GM23248 (cell line): Measurements from ENCODE around the gene FHL1. TPM values are rescaled to one million over a fixed set of nuclear protein-coding genes. Genes with fewer than 3 reads are reported as not detected.

Experiments used
- DNase-seq: peaks from one replicate; pipeline ENCODE4 v3.0.0-alpha.2; 2015
- H2AFZ ChIP-seq: fragments of 200-600 bp; sonication (generic); 2 replicates; pipeline ENCODE4 v1.6.1; 2016; ENCODE audit warnings: antibody characterized with exemption
- H3F3A ChIP-seq: fragments of 200-600 bp; sonication (generic); 2 replicates; pipeline ENCODE4 v1.6.1; 2016; ENCODE audit warnings: mild to moderate bottlenecking, antibody characterized with exemption, mixed run types; ENCODE audit not compliant: insufficient read depth
- H3K27ac ChIP-seq: fragments of 200-600 bp; sonication (generic); 2 replicates; pipeline ENCODE4 v1.5.1; 2016; ENCODE audit warnings: mild to moderate bottlenecking
- H3K27me3 ChIP-seq: fragments of 200-600 bp; sonication (generic); replicated peaks from 2 replicates; pipeline ENCODE4 v1.6.1; 2016; ENCODE audit warnings: mild to moderate bottlenecking; ENCODE audit not compliant: insufficient read depth
- H3K36me3 ChIP-seq: fragments of 200-600 bp; sonication (generic); 2 replicates; pipeline ENCODE4 v1.6.1; 2016; ENCODE audit warnings: low read depth, mild to moderate bottlenecking
- H3K4me1 ChIP-seq: fragments of 200-600 bp; sonication (generic); 2 replicates; pipeline ENCODE4 v1.6.1; 2016; ENCODE audit warnings: mild to moderate bottlenecking; ENCODE audit not compliant: insufficient read depth
- H3K4me2 ChIP-seq: fragments of 200-600 bp; sonication (generic); one replicate; pipeline ENCODE4 v1.6.1; 2016; ENCODE audit warnings: mild to moderate bottlenecking; ENCODE audit not compliant: unreplicated experiment
- H3K4me3 ChIP-seq: fragments of 200-600 bp; sonication (generic); 2 replicates; pipeline ENCODE4 v1.5.1; 2016; ENCODE audit warnings: mild to moderate bottlenecking
- H3K79me2 ChIP-seq: fragments of 200-600 bp; sonication (generic); 2 replicates; pipeline ENCODE4 v1.6.1; 2016; ENCODE audit warnings: mild to moderate bottlenecking; ENCODE audit not compliant: insufficient read depth
- H3K9ac ChIP-seq: fragments of 200-600 bp; sonication (generic); 2 replicates; pipeline ENCODE4 v1.6.1; 2016; ENCODE audit warnings: mild to moderate bottlenecking
- H3K9me2 ChIP-seq: fragments of 200-600 bp; sonication (generic); 2 replicates; pipeline ENCODE4 v1.6.1; 2016; ENCODE audit warnings: mixed run types, mild to moderate bottlenecking, moderate library complexity; ENCODE audit not compliant: insufficient read depth
- H3K9me3 ChIP-seq: fragments of 200-600 bp; sonication (generic); one replicate; pipeline ENCODE4 v1.6.1; 2017; ENCODE audit warnings: low read depth
- H4K20me1 ChIP-seq: fragments of 200-600 bp; sonication (generic); 2 replicates; pipeline ENCODE4 v1.6.0; 2016; ENCODE audit not compliant: insufficient read depth
- EZH2 ChIP-seq: fragments of 200-600 bp; sonication (generic); IDR thresholded peaks from 2 replicates; pipeline ENCODE4 v1.6.1; 2018; ENCODE audit warnings: antibody characterized with exemption, mild to moderate bottlenecking; ENCODE audit not compliant: insufficient read depth, poor library complexity, severe bottlenecking
- EZH2phosphoT487 ChIP-seq: fragments of 200-600 bp; sonication (generic); IDR thresholded peaks from 2 replicates; pipeline ENCODE4 v1.6.1; 2018; ENCODE audit warnings: antibody characterized with exemption, moderate library complexity, mild to moderate bottlenecking, low read depth; ENCODE audit not compliant: insufficient read depth
- WGBS, 2 experiments: methylation state at CpG; one replicate each; pipeline ENCODE4 v1.1.6; 2015 to 2017; ENCODE audit warnings: low lambda C conversion rate in 2 of 2, low coverage in 1 of 2; ENCODE audit errors: missing lambda C conversion rate in 2 of 2; 5-methylcytosine and 5-hydroxymethylcytosine counted together
- in situ Hi-C: fragments of 300-500 bp; cut with MboI; formaldehyde crosslinking; loops from 2 replicates; pipeline ENCODE4 v1.15.0; 2020
- polyA plus RNA-seq: library from polyadenylated mRNA; unstranded; fragments of >200 nt; fragmentation: Nextera tagmentation; extraction: Ambion mirVana; gene quantifications from 2 replicates; pipeline ENCODE4 v1.2.1, GENCODE V29; 2016
- total RNA-seq: library from RNA; depleted of rRNA; stranded (reverse); fragments of >200 nt; shearing (Covaris generic); gene quantifications from 2 replicates; pipeline ENCODE4 v1.2.3, GENCODE V29; 2014

The FHL1 gene
- total and polyA plus RNA-seq, 2 experiments from 2014 or later, result 55.8 to 57.5 TPM

DNA sequence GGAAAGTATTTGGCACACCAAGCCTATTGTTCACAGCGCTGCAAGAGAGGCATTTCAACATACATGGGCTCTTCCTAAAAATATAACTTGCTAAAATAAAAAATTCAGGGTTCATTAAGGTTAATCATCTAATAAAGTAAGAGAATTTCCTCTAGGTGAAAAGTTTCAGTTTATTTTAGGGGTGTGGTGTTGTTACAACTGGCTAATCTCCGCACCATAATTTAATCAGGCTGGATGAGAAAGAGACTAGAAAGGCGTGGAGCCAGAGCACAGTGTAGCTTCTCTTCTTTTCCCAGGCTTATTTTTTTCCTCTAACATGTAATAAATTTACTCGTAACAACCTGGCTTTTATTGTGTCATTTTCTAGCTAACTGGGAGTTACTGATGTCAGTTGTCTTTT lies 47.9 kb downstream of the FHL1 start:
- H3K79me2 ChIP-seq, result no peaks in the 10 kb centered on the region
- no peaks in the 10 kb centered on the region for H3K9me3 ChIP-seq
- no peak for TF ChIP-seq EZH2phosphoT487
- TF ChIP-seq EZH2, result no peak
- no peak overlapping the region for H3K4me2 ChIP-seq
- in situ Hi-C loops, result no loop called here
- no peak overlapping the region for H3K27ac ChIP-seq
- peaks cover 25% of the 10 kb centered on the region for H3K4me1 ChIP-seq
- H3K36me3 ChIP-seq, result no peaks in the 10 kb centered on the region
- no peak overlapping the region for H2AFZ ChIP-seq
- no peaks in the 10 kb centered on the region for H4K20me1 ChIP-seq
- no peaks in the 10 kb centered on the region for H3K9me2 ChIP-seq
- DNase-seq, result no peak
- peaks cover 15% of the 10 kb centered on the region for H3F3A ChIP-seq
- no peaks in the 10 kb centered on the region for H3K27me3 ChIP-seq
- no peak overlapping the region for H3K4me3 ChIP-seq
- 68 to 81% methylated on average over 4 of the region's 4 CpGs for WGBS, 2 experiments
- H3K9ac ChIP-seq, result no peak overlapping the region

DNA sequence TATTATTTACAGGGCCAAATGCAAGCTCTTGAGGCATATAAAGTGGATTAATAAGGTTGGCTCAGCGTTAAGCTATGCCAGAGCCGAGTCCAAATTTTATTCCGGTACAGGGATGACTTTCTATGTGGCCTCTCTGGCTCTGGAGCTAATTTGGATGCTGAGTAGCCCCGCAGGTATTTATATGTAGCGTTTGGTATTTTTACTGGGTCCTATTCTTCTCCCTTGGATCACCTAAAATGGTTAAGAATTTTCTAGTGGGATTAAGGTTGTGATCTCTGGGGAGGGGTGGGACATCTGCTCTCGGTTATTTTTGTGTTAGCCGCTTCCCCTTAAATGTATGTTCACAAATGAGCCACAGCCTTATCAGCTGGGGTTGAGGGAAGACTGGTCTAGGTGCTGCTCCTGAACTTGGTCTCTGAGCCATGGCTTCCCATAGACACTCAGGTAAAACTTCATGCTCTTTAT lies 49.4 kb downstream of the FHL1 start:
- no peak overlapping the region for H3K4me3 ChIP-seq
- in situ Hi-C loops, result no loop called here
- no peak overlapping the region for H3K9ac ChIP-seq
- H4K20me1 ChIP-seq, result no peaks in the 10 kb centered on the region
- H3K4me2 ChIP-seq, result no peak overlapping the region
- H3K36me3 ChIP-seq, result no peaks in the 10 kb centered on the region
- no peaks in the 10 kb centered on the region for H3K9me3 ChIP-seq
- H3F3A ChIP-seq, result peaks cover 15% of the 10 kb centered on the region
- H3K27ac ChIP-seq, result no peak overlapping the region
- TF ChIP-seq EZH2phosphoT487, result no peak
- TF ChIP-seq EZH2, result no peak
- 96% methylated on average over 5 to 7 of the region's 7 CpGs for WGBS, 2 experiments
- H2AFZ ChIP-seq, result no peak overlapping the region
- H3K4me1 ChIP-seq, result peaks cover 29% of the 10 kb centered on the region
- H3K9me2 ChIP-seq, result no peaks in the 10 kb centered on the region
- no peaks in the 10 kb centered on the region for H3K79me2 ChIP-seq
- DNase-seq, result no peak
- H3K27me3 ChIP-seq, result no peaks in the 10 kb centered on the region

- no peak overlapping the region for H3K4me3 ChIP-seq
- no peaks in the 10 kb centered on the region for H3K9me3 ChIP-seq
- no peak overlapping the region for H2AFZ ChIP-seq
- no peak overlapping the region for H3K27ac ChIP-seq
- no peaks in the 10 kb centered on the region for H3K36me3 ChIP-seq
- H4K20me1 ChIP-seq, result no peaks in the 10 kb centered on the region
- no peaks in the 10 kb centered on the region for H3K9me2 ChIP-seq
- H3K9ac ChIP-seq, result no peak overlapping the region
- H3K4me1 ChIP-seq, result peaks cover 27% of the 10 kb centered on the region
- DNase-seq, result no peak
- H3K4me2 ChIP-seq, result no peak overlapping the region
- in situ Hi-C loops, result no loop called here
- no peak for TF ChIP-seq EZH2
- no peaks in the 10 kb centered on the region for H3K27me3 ChIP-seq
- H3F3A ChIP-seq, result peaks cover 12% of the 10 kb centered on the region
- no peaks in the 10 kb centered on the region for H3K79me2 ChIP-seq
These were observed 50.7 kb downstream of the FHL1 start for GRCh38 chrX:136198010-136198409.

GRCh38 chrX:136198678-136199243 lies 51.4 kb downstream of the FHL1 start:
- Histone ChIP-seq H3K36me3 (no peaks in the 10 kb centered on the region), H3K4me1 (peaks cover 29% of the 10 kb centered on the region), H3K4me3 (no peak overlapping the region), H3K27ac (no peak overlapping the region), H3K79me2 (no peaks in the 10 kb centered on the region), H4K20me1 (no peaks in the 10 kb centered on the region), H2AFZ (no peak overlapping the region), H3K4me2 (no peak overlapping the region), H3K9ac (no peak overlapping the region), H3K27me3 (no peaks in the 10 kb centered on the region), H3F3A (peaks cover 12% of the 10 kb centered on the region), H3K9me2 (no peaks in the 10 kb centered on the region), H3K9me3 (no peaks in the 10 kb centered on the region)
- in situ Hi-C loops, result no loop called here
- TF ChIP-seq EZH2phosphoT487 (no peak), EZH2 (no peak)
- DNase-seq, result no peak
- WGBS, 2 experiments, result 84 to 91% methylated on average over 6 of the region's 6 CpGs

DNA sequence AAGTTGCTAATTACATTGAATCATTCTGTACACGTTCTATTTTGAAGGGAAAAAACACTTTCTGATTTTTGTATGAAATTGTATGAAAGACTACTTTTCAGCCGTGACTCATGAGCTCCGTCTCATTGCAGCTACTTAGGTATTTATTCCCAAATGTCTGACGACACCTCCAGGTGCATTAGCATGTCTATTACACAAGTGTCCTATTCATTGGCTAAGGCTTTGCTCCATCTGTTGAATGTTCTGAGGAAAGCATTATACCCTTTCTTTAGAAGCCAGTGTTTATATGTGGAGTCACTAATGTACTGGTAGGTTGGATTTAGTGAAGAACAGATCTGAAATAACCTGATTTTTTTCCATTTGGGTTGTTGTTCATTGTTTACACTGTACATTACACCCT lies 52.0 kb downstream of the FHL1 start:
- no peak for TF ChIP-seq EZH2
- no peak for TF ChIP-seq EZH2phosphoT487
- in situ Hi-C loops, result no loop called here
- Histone ChIP-seq H3K4me1 (peaks cover 35% of the 10 kb centered on the region), H3K27me3 (no peaks in the 10 kb centered on the region), H3K36me3 (no peaks in the 10 kb centered on the region), H3K4me3 (no peak overlapping the region), H3F3A (peaks cover 15% of the 10 kb centered on the region), H3K9me3 (no peaks in the 10 kb centered on the region), H3K4me2 (no peak overlapping the region), H3K27ac (no peak overlapping the region), H3K9me2 (no peaks in the 10 kb centered on the region), H3K79me2 (no peaks in the 10 kb centered on the region), H3K9ac (no peak overlapping the region), H2AFZ (no peak overlapping the region), H4K20me1 (no peaks in the 10 kb centered on the region)
- DNase-seq, result no peak
- 71 to 74% methylated on average over 4 of the region's 4 CpGs for WGBS, 2 experiments
